Astrocyte (in vitro differentiated cells and primary cell): ENCODE results near the gene PRKCA. TPM values are rescaled to one million over a fixed set of nuclear protein-coding genes. Genes with fewer than 3 reads are reported as not detected.

ENCODE experiments used
- DNase-seq: peaks from one replicate; pipeline ENCODE4 v3.0.0-alpha.2; 2010; ENCODE audit warnings: low read depth
- FAIRE-seq: peaks from 2 replicates; lab custom pipeline; 2011; peaks lifted over from hg19 to GRCh38; lab: Jason Lieb, UNC
- H2AFZ ChIP-seq: 2 replicates; pipeline ENCODE4 v1.6.0; 2012; ENCODE audit warnings: low read depth, low read length, inconsistent platforms
- H3K27ac ChIP-seq: 2 replicates; pipeline ENCODE4 v1.5.1; 2011; ENCODE audit warnings: low read depth, low read length, inconsistent platforms
- H3K27me3 ChIP-seq: 2 replicates; pipeline ENCODE4 v1.6.0; 2011; ENCODE audit warnings: low read length, inconsistent platforms; ENCODE audit not compliant: insufficient read depth
- H3K36me3 ChIP-seq: 2 replicates; pipeline ENCODE4 v1.5.1; 2011; ENCODE audit warnings: low read length, inconsistent platforms; ENCODE audit not compliant: insufficient read depth
- H3K4me1 ChIP-seq: 2 replicates; pipeline ENCODE4 v1.5.1; 2011; ENCODE audit warnings: low read length, inconsistent platforms; ENCODE audit not compliant: insufficient read depth
- H3K4me2 ChIP-seq: 2 replicates; pipeline ENCODE4 v1.6.0; 2012; ENCODE audit warnings: low read length, inconsistent platforms
- H3K4me3 ChIP-seq: 2 replicates; pipeline ENCODE4 v1.5.1; 2011; ENCODE audit warnings: low read depth, mild to moderate bottlenecking, low read length, inconsistent platforms; ENCODE audit not compliant: insufficient read depth
- H3K79me2 ChIP-seq: 2 replicates; pipeline ENCODE4 v1.6.0; 2012; ENCODE audit warnings: mild to moderate bottlenecking, low read length, inconsistent platforms; ENCODE audit not compliant: insufficient read depth
- H3K9ac ChIP-seq: 2 replicates; pipeline ENCODE4 v1.6.0; 2012; ENCODE audit warnings: mild to moderate bottlenecking, low read length, inconsistent platforms
- H3K9me3 ChIP-seq: 2 replicates; pipeline ENCODE4 v1.5.1; 2012; ENCODE audit warnings: low read depth, mild to moderate bottlenecking, low read length, inconsistent platforms; ENCODE audit not compliant: insufficient read depth
- H4K20me1 ChIP-seq: 2 replicates; pipeline ENCODE4 v1.6.0; 2012; ENCODE audit warnings: low read length, inconsistent platforms; ENCODE audit not compliant: insufficient read depth
- H3K27ac Mint-ChIP-seq: one replicate; pipeline ENCODE4 v1.8.0; 2021; ENCODE audit warnings: mild to moderate bottlenecking, mixed read lengths; ENCODE audit not compliant: unreplicated experiment
- H3K27me3 Mint-ChIP-seq: one replicate; pipeline ENCODE4 v1.8.0; 2021; ENCODE audit warnings: low read depth, mixed read lengths; ENCODE audit not compliant: unreplicated experiment
- H3K36me3 Mint-ChIP-seq: one replicate; pipeline ENCODE4 v1.8.0; 2021; ENCODE audit warnings: low read depth, mixed read lengths; ENCODE audit not compliant: unreplicated experiment
- H3K4me1 Mint-ChIP-seq: one replicate; pipeline ENCODE4 v1.8.0; 2021; ENCODE audit warnings: low read depth, mixed read lengths; ENCODE audit not compliant: unreplicated experiment
- H3K4me3 Mint-ChIP-seq: one replicate; pipeline ENCODE4 v1.8.0; 2021; ENCODE audit warnings: mild to moderate bottlenecking, moderate library complexity, mixed read lengths; ENCODE audit not compliant: unreplicated experiment
- H3K9me3 Mint-ChIP-seq: one replicate; pipeline ENCODE4 v1.8.0; 2021; ENCODE audit warnings: mild to moderate bottlenecking, mixed read lengths; ENCODE audit not compliant: unreplicated experiment
- EZH2 ChIP-seq: IDR thresholded peaks from 2 replicates; pipeline ENCODE4 v1.6.1; 2012; ENCODE audit warnings: mild to moderate bottlenecking, low read length, inconsistent platforms; ENCODE audit not compliant: insufficient read depth
- total RNA-seq: library from RNA; stranded (reverse); gene quantifications from 2 replicates; pipeline ENCODE4 v1.2.1, GENCODE V29; 2021
- TF ChIP-seq, protein P1 (sequence below): IDR thresholded peaks from 2 replicates; pipeline ENCODE4 v1.5.1; 2011; ENCODE audit warnings: low read depth, mild to moderate bottlenecking, inconsistent platforms, low read length, moderate library complexity; ENCODE audit not compliant: insufficient read depth

The PRKCA gene
- total RNA-seq, 1 donor from 2014 or later, result 49.9 TPM

DNA sequence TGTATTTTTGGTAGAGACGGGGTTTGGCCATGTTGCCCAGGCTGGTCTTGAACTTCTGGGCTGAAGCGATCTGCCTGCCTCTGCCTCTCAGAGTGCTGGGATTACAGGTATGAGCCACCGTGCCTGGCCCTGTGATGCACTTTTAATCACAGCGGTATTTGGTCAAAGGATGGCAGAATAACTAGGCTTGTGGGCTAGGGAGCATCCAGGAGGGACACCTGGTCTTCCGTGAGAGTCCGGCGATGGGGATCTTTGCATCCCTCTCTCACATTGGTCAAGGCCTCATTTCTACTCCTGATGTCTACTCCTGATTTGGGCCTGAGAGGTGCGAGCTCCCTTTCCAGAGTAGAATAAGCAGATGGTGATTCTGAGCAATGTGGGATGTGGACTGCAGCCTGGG lies 274.6 kb downstream of the PRKCA start:
- FAIRE-seq (no peak), DNase-seq (no peak)
- no peak for TF ChIP-seq EZH2
- TF ChIP-seq, protein P1, sequence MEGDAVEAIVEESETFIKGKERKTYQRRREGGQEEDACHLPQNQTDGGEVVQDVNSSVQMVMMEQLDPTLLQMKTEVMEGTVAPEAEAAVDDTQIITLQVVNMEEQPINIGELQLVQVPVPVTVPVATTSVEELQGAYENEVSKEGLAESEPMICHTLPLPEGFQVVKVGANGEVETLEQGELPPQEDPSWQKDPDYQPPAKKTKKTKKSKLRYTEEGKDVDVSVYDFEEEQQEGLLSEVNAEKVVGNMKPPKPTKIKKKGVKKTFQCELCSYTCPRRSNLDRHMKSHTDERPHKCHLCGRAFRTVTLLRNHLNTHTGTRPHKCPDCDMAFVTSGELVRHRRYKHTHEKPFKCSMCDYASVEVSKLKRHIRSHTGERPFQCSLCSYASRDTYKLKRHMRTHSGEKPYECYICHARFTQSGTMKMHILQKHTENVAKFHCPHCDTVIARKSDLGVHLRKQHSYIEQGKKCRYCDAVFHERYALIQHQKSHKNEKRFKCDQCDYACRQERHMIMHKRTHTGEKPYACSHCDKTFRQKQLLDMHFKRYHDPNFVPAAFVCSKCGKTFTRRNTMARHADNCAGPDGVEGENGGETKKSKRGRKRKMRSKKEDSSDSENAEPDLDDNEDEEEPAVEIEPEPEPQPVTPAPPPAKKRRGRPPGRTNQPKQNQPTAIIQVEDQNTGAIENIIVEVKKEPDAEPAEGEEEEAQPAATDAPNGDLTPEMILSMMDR, result no peak
- peaks cover 10% of the 10 kb centered on the region for H3K36me3 Mint-ChIP-seq
- Histone ChIP-seq H3K27ac (no peak overlapping the region), H3K9me3 (no peaks in the 10 kb centered on the region), H3K9ac (no peak overlapping the region), H4K20me1 (peaks cover 13% of the 10 kb centered on the region), H3K4me2 (no peak overlapping the region), H2AFZ (no peak overlapping the region), H3K79me2 (peaks cover 2% of the 10 kb centered on the region), H3K27me3 (no peaks in the 10 kb centered on the region), H3K36me3 (no peaks in the 10 kb centered on the region), H3K4me1 (peaks cover 10% of the 10 kb centered on the region), H3K4me3 (no peak overlapping the region)
- H3K4me1 Mint-ChIP-seq, result peaks cover 23% of the 10 kb centered on the region
- H3K4me3 Mint-ChIP-seq, result no peak overlapping the region
- H3K9me3 Mint-ChIP-seq, result no peaks in the 10 kb centered on the region
- H3K27ac Mint-ChIP-seq, result no peak overlapping the region
- no peaks in the 10 kb centered on the region for H3K27me3 Mint-ChIP-seq

DNA sequence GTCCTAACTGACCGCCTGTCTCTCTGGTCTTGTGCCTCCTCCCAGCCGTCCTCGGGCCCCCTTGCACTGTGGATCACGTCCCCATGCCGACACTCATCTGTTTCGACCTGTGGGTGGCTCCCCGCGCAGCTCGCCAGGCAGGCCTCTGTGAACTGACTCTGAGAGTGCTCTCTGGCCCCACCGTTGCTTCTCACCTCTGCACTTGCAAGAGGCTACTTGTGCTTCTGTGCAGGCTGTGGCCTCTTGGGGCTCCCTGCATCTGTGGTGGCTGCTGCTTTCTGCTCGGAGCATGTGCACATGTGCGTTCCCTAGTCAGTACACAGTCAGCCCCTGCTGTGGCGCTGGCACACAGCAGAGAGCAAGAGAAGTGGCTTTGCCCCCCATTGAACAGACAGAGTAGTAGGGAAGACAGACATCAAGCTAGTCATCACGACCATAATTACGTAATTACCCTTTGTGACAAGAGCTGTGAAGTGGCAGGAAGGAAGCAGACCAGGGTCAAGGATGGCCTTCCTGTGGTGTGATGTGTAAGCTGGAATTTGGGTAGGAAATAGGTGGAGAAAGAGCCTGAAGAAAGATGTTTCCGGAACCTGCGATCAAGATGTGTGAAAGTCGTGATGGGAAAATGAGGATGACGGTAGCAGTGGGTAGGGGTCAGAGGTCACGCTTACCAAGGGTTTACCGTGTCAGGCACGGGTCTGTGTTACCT lies 276.5 kb downstream of the PRKCA start:
- no peak overlapping the region for H3K4me3 ChIP-seq
- H3K4me2 ChIP-seq, result no peak overlapping the region
- H4K20me1 ChIP-seq, result peaks cover 13% of the 10 kb centered on the region
- peaks cover 28% of the 10 kb centered on the region for H3K4me1 Mint-ChIP-seq
- H3K36me3 ChIP-seq, result no peaks in the 10 kb centered on the region
- H2AFZ ChIP-seq, result no peak overlapping the region
- DNase-seq (no peak), FAIRE-seq (no peak)
- H3K9me3 Mint-ChIP-seq, result peaks cover 2% of the 10 kb centered on the region
- no peak overlapping the region for H3K9ac ChIP-seq
- H3K9me3 ChIP-seq, result no peaks in the 10 kb centered on the region
- H3K27ac Mint-ChIP-seq, result no peak overlapping the region
- H3K36me3 Mint-ChIP-seq, result peaks cover 10% of the 10 kb centered on the region
- no peaks in the 10 kb centered on the region for H3K27me3 ChIP-seq
- H3K4me3 Mint-ChIP-seq, result no peak overlapping the region
- H3K79me2 ChIP-seq, result peaks cover 2% of the 10 kb centered on the region
- H3K4me1 ChIP-seq, result peaks cover 10% of the 10 kb centered on the region
- no peaks in the 10 kb centered on the region for H3K27me3 Mint-ChIP-seq
- TF ChIP-seq, protein P1, result no peak
- TF ChIP-seq EZH2, result no peak
- H3K27ac ChIP-seq, result no peak overlapping the region

DNA sequence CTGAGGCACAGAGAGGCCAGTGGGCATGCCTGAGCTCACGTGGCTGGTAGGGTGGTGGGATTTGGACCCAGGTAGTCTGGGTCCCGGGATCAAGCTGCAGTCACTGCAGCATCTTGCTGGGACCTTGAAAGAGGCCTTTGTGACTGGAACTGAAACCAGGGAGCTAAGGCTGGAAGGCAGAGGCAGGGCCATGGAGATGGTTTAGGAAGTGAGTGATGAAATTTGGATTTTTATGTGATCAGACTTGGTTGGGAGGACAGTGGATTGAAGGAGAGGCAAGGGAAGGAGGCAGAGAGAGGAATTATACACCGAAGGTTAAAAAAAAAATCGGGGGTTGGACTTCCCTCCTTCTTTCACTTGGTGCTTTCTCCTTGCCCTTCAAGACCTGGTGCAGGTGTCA lies 277.1 kb downstream of the PRKCA start:
- H2AFZ ChIP-seq, result no peak overlapping the region
- no peaks in the 10 kb centered on the region for H3K9me3 ChIP-seq
- no peaks in the 10 kb centered on the region for H3K36me3 ChIP-seq
- no peak overlapping the region for H3K4me2 ChIP-seq
- peaks cover 10% of the 10 kb centered on the region for H3K4me1 ChIP-seq
- peaks cover 10% of the 10 kb centered on the region for H3K36me3 Mint-ChIP-seq
- FAIRE-seq (no peak), DNase-seq (no peak)
- no peak overlapping the region for H3K4me3 Mint-ChIP-seq
- H3K27ac ChIP-seq, result no peak overlapping the region
- H3K79me2 ChIP-seq, result peaks cover 2% of the 10 kb centered on the region
- no peaks in the 10 kb centered on the region for H3K27me3 Mint-ChIP-seq
- peaks cover 2% of the 10 kb centered on the region for H3K9me3 Mint-ChIP-seq
- no peaks in the 10 kb centered on the region for H3K27me3 ChIP-seq
- peaks cover 13% of the 10 kb centered on the region for H4K20me1 ChIP-seq
- TF ChIP-seq, protein P1, result no peak
- no peak for TF ChIP-seq EZH2
- peak overlapping the region; percentile 59 for H3K27ac Mint-ChIP-seq
- no peak overlapping the region for H3K4me3 ChIP-seq
- peaks cover 28% of the 10 kb centered on the region for H3K4me1 Mint-ChIP-seq
- no peak overlapping the region for H3K9ac ChIP-seq
